Renal cortex interstitium (tissue), 15 donors: ENCODE results near the gene STPG3. TPM values are rescaled to one million over a fixed set of nuclear protein-coding genes. Genes with fewer than 3 reads are reported as not detected.

Experiments used
- DNase-seq, 11 donors: peaks; one replicate each; pipeline ENCODE4 v3.0.0-alpha.2; 2013; ENCODE audit warnings: low read depth in 9 of 11, low spot score in 4 of 11; ENCODE audit errors: extremely low read depth in 1 of 11
- long read RNA-seq, 16 experiments: transcript quantifications; one replicate each; lab custom pipeline, GENCODE V29; 2026
- polyA plus RNA-seq, 3 donors: library from polyadenylated mRNA; unstranded; fragments of 120-200 nt; gene quantifications; one replicate each; pipeline ENCODE4 v1.2.1, GENCODE V29; 2013; ENCODE audit not compliant: insufficient read length in 3 of 3

STPG3 gene
- 1 to 10 TPM; 2.2 to 4.2 (median 2.6) TPM for polyA plus RNA-seq
- long read RNA-seq, donor 1 = 0 reads
- long read RNA-seq, donor 2 = 0 reads
- long read RNA-seq, donor 3 = 0 reads
- long read RNA-seq, donor 4 = 0 reads
- long read RNA-seq, donor 5 = 0 reads
- long read RNA-seq, donor 6 = 0 reads
- long read RNA-seq, donor 7 = 0 reads
- long read RNA-seq, donor 8 = 0 reads
- long read RNA-seq, donor 9 = 0 reads
- long read RNA-seq, donor 10 = 0 reads
- long read RNA-seq, donor 11 = 0 reads
- long read RNA-seq, donor 12 = 0 reads
- long read RNA-seq, donor 13 = 0 reads
- long read RNA-seq, donor 14 = 0 reads
- long read RNA-seq, donor 15 = 0 reads
- long read RNA-seq, donor 16 = 0 reads

DNA sequence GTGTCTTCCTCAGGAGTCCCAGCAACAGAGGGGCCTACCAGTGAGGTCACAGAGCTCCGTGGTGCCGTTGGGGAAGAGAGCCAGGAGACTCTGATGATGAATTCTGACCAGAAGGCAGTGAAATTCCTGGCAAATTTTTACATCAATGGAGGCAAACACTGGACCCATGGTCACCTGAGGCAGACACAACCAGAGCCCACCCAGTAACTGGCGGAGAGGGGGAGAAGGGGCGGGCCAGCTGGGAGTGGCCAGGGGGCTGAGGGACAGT is at the start of gene STPG3:
STPG3 (plus strand) TSS at position 93 of the 268 bp plus-strand sequence; CDS start at position 94, 1 bp downstream.
- no peak for DNase-seq

- DNase-seq = no peak
These were observed 48.1 kb upstream of the STPG3 start for GRCh38 chr9:137202966-137203365.

DNA sequence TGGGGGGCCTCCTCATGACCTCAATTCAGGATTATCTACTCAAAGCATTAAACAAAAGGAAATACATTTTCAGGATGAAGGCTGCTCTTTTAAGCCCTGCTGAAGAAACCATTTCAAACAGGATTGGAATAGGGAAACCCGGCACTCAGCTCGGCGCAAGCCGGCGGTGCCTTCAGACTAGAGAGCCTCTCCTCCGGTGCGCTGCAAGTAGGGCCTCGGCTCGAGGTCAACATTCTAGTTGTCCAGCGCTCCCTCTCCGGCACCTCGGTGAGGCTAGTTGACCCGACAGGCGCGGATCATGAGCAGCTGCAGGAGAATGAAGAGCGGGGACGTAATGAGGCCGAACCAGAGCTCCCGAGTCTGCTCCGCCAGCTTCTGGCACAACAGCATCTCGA is 46.4 kb upstream of the STPG3 start:
- no peak for DNase-seq

- DNase-seq = peak in 10 of 11 donors; percentile 62 to 91 (median 84)
These were observed 45.7 kb upstream of the STPG3 start, which contains the start of the genes NDOR1 and TMEM203 for GRCh38 chr9:137205126-137206069. TSS of gene NDOR1 (plus strand) at chr9:137205700. CDS start at chr9:137205778, 78 bp downstream. TSS of gene TMEM203 (minus strand) at chr9:137205648. CDS start at chr9:137205414, 234 bp downstream.

DNA sequence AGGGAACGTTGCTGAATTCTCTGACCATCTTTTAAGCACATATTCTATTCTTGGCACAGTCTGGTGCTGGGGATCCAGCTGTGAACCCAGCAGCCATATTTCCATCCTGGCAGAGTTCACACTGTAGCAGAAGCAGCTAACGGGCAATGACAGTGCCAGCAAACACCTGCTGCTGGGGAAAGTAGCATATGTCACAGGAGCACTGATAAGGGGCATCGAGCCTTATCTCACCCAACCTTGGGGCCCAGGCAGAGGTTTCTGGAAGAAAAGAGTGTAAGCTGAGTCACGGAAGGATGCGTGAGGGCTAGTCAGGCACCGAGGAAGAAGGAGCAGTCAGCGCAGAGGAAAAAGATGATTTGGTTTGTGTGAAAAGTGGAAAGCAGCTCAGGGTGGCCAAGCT is 44.5 kb upstream of the STPG3 start:
- DNase-seq = no peak

- no peak for DNase-seq
These were observed 39.6 kb upstream of the STPG3 start for GRCh38 chr9:137211532-137211931.

DNA sequence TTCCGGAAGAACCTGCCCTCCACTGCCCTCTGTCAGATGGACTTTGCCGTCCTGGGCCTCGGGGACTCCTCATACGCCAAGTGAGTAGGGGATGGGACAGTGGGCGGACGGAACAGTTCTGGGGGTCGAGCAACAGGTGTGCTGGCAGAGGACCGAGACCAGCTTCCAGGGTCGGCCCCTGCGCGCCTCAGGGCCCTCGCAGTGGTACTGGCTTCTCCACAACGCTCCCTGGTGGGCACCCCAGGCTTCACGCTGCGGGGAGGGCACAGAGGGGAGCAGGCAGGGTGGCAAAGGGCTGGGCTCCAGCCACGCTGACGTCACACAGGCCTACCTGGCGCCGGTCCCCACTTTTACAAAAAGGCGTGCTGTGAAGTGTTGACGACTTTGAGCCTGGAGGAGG is 38.6 kb upstream of the STPG3 start:
- DNase-seq = no peak

- no peak for DNase-seq
These were observed 37.7 kb upstream of the STPG3 start for GRCh38 chr9:137213160-137214060.

DNA sequence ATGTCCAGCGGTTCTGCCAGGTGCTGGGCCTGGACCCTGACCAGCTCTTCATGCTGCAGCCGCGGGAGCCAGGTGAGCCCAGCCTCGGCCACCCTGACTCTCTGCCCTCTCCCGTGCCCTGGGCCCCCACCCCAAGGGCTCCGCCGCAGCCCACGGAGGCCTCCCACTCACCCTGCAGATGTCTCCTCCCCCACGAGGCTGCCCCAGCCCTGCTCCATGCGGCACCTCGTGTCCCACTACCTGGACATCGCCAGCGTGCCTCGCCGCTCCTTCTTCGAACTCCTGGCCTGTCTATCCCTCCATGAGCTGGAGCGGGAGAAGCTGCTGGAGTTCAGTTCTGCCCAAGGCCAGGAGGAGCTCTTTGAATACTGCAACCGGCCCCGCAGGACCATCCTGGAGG is 36.5 kb upstream of the STPG3 start:
- no peak for DNase-seq

DNA sequence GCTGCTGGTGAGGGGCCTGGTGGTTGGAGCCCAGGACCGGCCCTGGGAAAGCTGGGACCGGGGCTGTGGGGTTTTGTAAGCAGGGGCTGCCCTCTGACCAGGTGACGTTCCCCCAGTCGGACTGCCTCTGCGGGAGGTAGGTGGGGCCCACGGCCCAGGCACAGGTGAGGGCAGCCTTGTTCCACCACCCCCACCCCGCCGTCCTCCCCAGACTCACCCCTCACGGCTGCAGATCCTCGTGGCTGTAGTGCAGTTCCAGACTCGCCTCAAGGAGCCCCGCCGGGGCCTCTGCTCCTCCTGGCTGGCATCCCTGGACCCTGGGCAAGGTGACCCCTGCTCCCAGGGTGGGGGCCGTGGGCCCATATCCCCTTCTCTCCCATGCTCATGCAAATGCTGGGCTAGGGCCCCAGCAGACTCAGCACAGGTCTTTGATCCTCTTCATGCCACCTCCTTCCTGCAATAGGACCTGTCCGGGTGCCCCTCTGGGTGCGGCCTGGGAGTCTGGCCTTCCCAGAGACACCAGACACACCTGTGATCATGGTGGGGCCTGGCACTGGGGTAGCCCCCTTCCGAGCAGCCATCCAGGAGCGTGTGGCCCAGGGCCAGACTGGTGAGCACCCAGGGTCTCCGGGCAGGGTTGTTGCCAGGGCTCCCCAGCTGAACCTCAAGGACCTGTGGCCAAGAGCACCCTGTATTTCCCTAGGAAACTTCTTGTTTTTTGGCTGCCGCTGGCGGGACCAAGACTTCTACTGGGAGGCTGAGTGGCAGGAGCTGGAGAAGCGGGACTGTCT is 35.7 kb upstream of the STPG3 start:
- no peak for DNase-seq

DNA sequence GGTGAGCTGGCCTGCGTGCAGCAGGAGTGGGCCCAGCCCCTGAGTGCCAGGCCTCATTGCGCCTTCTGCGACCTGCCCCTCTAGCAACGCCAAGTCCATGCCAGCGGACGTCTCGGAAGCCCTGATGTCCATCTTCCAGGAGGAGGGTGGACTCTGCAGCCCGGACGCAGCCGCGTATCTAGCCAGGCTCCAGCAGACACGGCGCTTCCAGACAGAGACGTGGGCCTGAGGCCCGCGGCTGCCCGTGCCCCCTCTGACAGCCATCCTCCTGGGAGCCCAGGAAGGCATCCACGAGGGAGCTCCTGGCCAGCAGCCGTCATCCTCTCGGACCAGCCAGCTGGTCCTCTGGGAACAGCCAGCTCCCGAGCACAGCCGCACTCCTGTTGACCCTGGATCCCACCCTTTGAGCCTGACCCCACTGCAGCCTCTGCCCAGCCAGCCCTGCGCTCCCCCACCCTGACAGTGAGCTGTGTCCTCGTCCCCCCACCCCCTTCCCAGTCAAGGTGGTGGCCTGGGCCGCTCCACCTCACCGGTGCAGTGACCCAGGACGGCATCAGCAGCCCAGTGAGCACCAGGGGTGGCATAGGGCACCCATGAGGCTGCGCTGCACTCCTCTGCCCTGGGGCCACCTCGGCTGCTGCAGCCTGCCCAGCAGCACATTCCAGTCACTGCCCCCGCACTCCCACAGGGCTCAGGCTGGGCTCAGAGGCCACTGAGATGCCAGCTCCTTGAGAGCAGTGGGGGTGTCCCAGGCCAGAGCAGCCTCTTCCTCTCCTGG is 34.7 kb upstream of the STPG3 start:
- no peak for DNase-seq

- DNase-seq = no peak
These were observed 33.5 kb upstream of the STPG3 start for GRCh38 chr9:137217276-137218211.

- DNase-seq = no peak
These were observed 32.8 kb upstream of the STPG3 start for GRCh38 chr9:137218212-137218753.

DNA sequence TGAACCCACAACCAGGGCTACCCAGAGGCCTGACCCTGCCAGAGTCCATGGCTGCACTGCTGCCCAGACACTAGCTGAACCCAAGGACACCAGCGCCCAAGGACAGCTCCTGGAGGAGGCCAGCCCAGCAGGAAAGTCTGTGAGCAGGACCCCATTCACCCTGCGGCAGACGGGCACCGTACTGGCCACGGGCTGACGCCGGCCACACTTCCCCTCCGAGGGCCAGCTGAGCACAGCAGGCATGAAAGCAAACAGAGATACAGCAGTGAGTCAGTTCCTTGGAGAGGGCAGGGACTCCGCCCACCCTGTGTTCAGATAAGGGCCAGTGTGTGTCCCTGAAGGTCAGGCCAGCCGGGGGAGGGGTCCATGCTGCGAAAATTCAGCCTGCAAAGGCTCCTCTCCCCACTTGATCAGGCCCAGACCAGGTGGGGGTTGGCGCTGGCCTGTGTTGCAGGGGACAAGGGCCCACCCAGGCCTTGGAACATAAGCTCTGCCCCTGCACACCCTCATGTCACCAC is 32.3 kb upstream of the STPG3 start:
- no peak for DNase-seq

DNA sequence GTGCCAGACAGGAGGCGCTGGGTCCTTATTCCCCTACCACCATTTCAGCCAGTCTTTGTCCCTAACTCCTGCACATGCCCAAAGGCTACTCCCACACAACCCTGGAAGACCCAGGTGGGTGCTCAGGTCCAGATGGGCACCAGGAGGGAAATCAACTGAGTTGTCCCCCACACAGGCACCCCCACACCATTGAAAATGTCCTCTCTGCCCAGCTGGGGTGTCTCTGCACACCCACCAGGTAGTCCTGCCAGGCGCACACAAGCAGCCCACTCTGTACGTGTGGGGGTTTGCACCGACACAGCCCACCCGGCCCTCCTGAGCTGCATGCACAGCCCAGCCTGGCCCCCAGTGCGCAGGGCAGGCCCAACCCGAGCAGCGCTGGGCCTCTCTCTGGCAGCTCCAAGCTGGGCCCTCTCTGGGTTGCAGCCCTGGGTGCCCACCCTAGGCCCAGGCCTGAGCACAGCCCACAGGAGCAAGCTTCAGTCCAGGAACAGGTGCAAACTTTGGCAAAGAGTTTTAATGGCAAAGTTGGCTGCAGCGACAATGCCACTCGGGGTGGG is 31.2 kb upstream of the STPG3 start:
- DNase-seq = no peak
